Mammary epithelial cell (primary cell): ENCODE data around the gene SURF6.
A peak's percentile ranks its signal among the peaks of the same experiment; 100 is the strongest.

Experiments
- EZH2 ChIP-seq: IDR thresholded peaks from 2 replicates; pipeline ENCODE4 v1.6.1; 2012; ENCODE audit warnings: low read length, inconsistent platforms, borderline replicate concordance
- TF ChIP-seq, protein P1 (sequence below), 2 donors: IDR thresholded peaks in 1 of 2; conservative IDR thresholded peaks in 1 of 2; 2 replicates each; pipeline ENCODE4 v1.5.1; 2011 to 2012; ENCODE audit warnings: inconsistent platforms in 2 of 2, low read length in 2 of 2, mild to moderate bottlenecking in 2 of 2, control low read depth in 1 of 2, low read depth in 1 of 2; ENCODE audit not compliant: insufficient read depth in 1 of 2; ENCODE audit errors: extremely low read depth in 1 of 2

GRCh38 chr9:133356391-133357091 is 20.6 kb upstream of the SURF6 start, which contains the start of the genes SURF1 and SURF2:
- TF ChIP-seq, protein P1, sequence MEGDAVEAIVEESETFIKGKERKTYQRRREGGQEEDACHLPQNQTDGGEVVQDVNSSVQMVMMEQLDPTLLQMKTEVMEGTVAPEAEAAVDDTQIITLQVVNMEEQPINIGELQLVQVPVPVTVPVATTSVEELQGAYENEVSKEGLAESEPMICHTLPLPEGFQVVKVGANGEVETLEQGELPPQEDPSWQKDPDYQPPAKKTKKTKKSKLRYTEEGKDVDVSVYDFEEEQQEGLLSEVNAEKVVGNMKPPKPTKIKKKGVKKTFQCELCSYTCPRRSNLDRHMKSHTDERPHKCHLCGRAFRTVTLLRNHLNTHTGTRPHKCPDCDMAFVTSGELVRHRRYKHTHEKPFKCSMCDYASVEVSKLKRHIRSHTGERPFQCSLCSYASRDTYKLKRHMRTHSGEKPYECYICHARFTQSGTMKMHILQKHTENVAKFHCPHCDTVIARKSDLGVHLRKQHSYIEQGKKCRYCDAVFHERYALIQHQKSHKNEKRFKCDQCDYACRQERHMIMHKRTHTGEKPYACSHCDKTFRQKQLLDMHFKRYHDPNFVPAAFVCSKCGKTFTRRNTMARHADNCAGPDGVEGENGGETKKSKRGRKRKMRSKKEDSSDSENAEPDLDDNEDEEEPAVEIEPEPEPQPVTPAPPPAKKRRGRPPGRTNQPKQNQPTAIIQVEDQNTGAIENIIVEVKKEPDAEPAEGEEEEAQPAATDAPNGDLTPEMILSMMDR (conservative IDR thresholded peaks at IDR 0.05 in 1 of 2, IDR thresholded peaks at IDR 0.05 in 1 of 2; ENCODE audit: extremely low read depth in 1 of 2, insufficient read depth in 1 of 2, low read depth in 1 of 2, low read length in 2 of 2): peak; percentile 7 to 40
- TF ChIP-seq EZH2: no peak
